NB4 (cell line): ENCODE results near the gene SLC39A11.

Experiments
- POLR2A ChIP-seq: IDR thresholded peaks from 2 replicates; pipeline ENCODE4 v1.6.1; 2011; ENCODE audit warnings: mild to moderate bottlenecking; ENCODE audit not compliant: insufficient read length; ENCODE audit errors: extremely low read depth
- TF ChIP-seq, protein P1 (sequence below): IDR thresholded peaks from one replicate; pipeline ENCODE4 v1.5.1; 2012; ENCODE audit warnings: low read depth, low read length

DNA sequence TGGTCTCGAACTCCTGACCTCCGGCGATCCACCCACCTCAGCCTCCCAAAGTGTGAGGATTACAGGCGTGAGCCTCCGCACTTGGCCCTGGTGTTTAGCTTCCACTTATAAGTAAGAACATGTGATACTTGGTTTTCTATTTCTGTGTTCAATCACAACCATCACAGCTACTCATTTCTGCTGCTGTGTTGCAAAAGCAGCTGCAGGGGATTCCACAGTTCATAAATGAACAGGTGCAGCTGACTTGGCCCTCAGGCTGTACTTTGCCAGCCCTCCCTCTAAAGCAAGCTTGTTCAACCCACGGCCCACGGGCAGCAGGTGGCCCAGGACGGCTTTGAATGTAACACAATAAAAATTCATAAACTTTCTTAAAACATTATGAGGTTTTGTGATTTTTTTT, 79.2 kb downstream of the SLC39A11 start:
- TF ChIP-seq POLR2A: no peak
- TF ChIP-seq, protein P1, sequence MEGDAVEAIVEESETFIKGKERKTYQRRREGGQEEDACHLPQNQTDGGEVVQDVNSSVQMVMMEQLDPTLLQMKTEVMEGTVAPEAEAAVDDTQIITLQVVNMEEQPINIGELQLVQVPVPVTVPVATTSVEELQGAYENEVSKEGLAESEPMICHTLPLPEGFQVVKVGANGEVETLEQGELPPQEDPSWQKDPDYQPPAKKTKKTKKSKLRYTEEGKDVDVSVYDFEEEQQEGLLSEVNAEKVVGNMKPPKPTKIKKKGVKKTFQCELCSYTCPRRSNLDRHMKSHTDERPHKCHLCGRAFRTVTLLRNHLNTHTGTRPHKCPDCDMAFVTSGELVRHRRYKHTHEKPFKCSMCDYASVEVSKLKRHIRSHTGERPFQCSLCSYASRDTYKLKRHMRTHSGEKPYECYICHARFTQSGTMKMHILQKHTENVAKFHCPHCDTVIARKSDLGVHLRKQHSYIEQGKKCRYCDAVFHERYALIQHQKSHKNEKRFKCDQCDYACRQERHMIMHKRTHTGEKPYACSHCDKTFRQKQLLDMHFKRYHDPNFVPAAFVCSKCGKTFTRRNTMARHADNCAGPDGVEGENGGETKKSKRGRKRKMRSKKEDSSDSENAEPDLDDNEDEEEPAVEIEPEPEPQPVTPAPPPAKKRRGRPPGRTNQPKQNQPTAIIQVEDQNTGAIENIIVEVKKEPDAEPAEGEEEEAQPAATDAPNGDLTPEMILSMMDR: no peak
